ENCODE results near the gene SPRYD7.

SPRYD7 gene

DNA sequence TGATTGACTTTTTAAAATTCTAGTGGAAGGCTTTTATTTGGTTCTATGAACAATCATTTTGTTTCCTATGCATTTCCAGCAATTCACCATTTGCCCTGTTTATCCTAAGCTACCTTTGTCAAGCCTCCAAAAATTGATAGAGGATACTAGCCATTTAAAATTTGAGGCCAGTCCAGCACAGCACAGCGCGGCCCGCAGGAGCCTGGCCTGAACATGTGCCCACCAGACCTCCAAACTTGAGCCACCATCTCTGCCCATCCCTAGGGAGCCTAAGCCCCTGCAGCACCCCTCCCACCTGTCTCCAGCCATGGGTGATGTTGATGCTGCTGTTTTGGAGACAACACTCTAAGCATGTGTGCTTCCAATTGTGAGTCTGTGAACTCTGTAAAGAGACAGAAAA lies 57.5 kb downstream of the SPRYD7 start:
- Histone ChIP-seq H3K79me1 (ENCODE audit: low read length) (no peaks in the 10 kb centered on the region), H4K5ac (ENCODE audit: low read length) (no peak overlapping the region), H2BK15ac (replicated peaks; ENCODE audit: low read depth) (no peak overlapping the region), H2BK120ac (ENCODE audit: low read depth, low read length) (no peak overlapping the region), H2AK5ac (ENCODE audit: low read length) (no peak overlapping the region), H3K23ac (ENCODE audit: low read length) (no peak overlapping the region), H4K8ac (ENCODE audit: low read depth, low read length) (no peak overlapping the region), H3K27me3 (ENCODE audit: insufficient read depth, low read length, poor library complexity) (no peaks in the 10 kb centered on the region), H3K18ac (ENCODE audit: low read length) (no peak overlapping the region), H2BK5ac (ENCODE audit: low read length) (no peak overlapping the region), H3K4me3 (ENCODE audit: low read length) (no peak overlapping the region), H3K56ac (ENCODE audit: low read length) (no peak overlapping the region), H3K4ac (ENCODE audit: low read depth, low read length) (no peak overlapping the region), H3K79me2 (ENCODE audit: control insufficient read depth, insufficient read depth, low read length) (no peaks in the 10 kb centered on the region), H3K36me3 (ENCODE audit: control insufficient read depth, insufficient read depth, low read length) (no peaks in the 10 kb centered on the region), H3K4me2 (ENCODE audit: low read length) (no peak overlapping the region), H3K27ac (ENCODE audit: low read depth, low read length) (no peak overlapping the region), H3K9ac (ENCODE audit: low read length) (no peak overlapping the region), H3K4me1 (ENCODE audit: control insufficient read depth, low read depth, low read length) (no peaks in the 10 kb centered on the region)
- DNase-seq: no peak
- no CpG with 5 or more reads among the region's 3 CpGs for WGBS (ENCODE audit: extremely low coverage, insufficient coverage, low lambda C conversion rate)

DNA sequence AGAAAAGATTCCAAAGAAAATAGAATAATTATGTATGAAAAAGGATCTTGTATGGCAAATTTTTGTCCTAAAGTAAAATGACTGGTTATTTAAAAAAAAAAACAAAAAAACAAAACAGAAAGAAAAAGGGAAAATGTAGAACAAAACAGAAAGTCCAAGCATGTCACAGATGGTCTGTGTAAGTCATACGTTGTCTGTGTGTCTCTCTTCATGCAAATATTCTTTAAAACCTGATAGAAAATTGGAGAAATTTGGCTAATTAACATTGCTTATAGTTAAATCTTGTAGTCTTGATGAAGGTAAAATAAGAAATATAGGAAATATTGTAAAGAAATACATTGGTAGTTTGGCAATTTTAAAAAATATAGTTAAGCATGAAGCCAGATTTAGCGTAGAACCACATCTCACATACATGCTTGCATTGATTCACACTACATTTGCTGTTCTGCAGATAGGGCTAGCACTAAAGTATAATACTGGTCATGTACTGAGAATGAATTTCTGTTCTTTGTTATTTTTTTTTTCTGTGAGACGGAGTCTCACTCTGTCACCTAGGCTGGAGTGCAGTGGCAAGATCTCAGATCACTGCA lies 58.4 kb downstream of the SPRYD7 start:
- H3K27me3 ChIP-seq (ENCODE audit: insufficient read depth, low read length, poor library complexity): no peaks in the 10 kb centered on the region
- H3K4ac ChIP-seq (ENCODE audit: low read depth, low read length): no peak overlapping the region
- H2BK5ac ChIP-seq (ENCODE audit: low read length): no peak overlapping the region
- no peaks in the 10 kb centered on the region for H3K4me1 ChIP-seq (ENCODE audit: control insufficient read depth, low read depth, low read length)
- H4K8ac ChIP-seq (ENCODE audit: low read depth, low read length): no peak overlapping the region
- H4K5ac ChIP-seq (ENCODE audit: low read length): no peak overlapping the region
- no peaks in the 10 kb centered on the region for H3K79me2 ChIP-seq (ENCODE audit: control insufficient read depth, insufficient read depth, low read length)
- H2BK15ac ChIP-seq (replicated peaks; ENCODE audit: low read depth): no peak overlapping the region
- H3K79me1 ChIP-seq (ENCODE audit: low read length): no peaks in the 10 kb centered on the region
- H3K18ac ChIP-seq (ENCODE audit: low read length): no peak overlapping the region
- no peak overlapping the region for H3K23ac ChIP-seq (ENCODE audit: low read length)
- no peaks in the 10 kb centered on the region for H3K36me3 ChIP-seq (ENCODE audit: control insufficient read depth, insufficient read depth, low read length)
- no peak overlapping the region for H2AK5ac ChIP-seq (ENCODE audit: low read length)
- no peak overlapping the region for H2BK120ac ChIP-seq (ENCODE audit: low read depth, low read length)
- DNase-seq: peak; percentile 62
- WGBS (ENCODE audit: extremely low coverage, insufficient coverage, low lambda C conversion rate): no CpG with 5 or more reads among the region's 3 CpGs
- H3K4me3 ChIP-seq (ENCODE audit: low read length): no peak overlapping the region
- no peak overlapping the region for H3K56ac ChIP-seq (ENCODE audit: low read length)
- no peak overlapping the region for H3K27ac ChIP-seq (ENCODE audit: low read depth, low read length)
- no peak overlapping the region for H3K4me2 ChIP-seq (ENCODE audit: low read length)
- H3K9ac ChIP-seq (ENCODE audit: low read length): no peak overlapping the region

DNA sequence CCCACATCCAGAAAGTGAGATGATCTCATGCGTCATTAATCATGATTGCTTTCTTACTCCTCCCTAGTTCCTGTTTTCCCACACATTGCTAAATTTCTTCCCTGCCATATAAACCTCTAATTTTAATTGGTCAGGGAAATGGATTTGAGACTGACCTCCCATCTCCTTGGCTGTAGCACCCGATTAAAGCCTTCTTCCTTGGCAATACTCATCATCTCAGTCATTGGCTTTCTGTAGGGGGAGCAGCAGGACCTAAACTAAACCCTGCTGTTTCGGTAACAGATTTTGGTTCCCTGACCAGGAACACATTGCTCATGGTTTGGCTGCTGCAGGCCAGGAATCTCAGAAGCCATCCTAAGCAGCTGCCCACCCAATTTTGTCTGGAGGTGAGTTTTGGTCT lies 61.7 kb downstream of the SPRYD7 start:
- H2AK5ac ChIP-seq (ENCODE audit: low read length): no peak overlapping the region
- H3K27me3 ChIP-seq (ENCODE audit: insufficient read depth, low read length, poor library complexity): no peaks in the 10 kb centered on the region
- H3K56ac ChIP-seq (ENCODE audit: low read length): no peak overlapping the region
- H3K79me2 ChIP-seq (ENCODE audit: control insufficient read depth, insufficient read depth, low read length): no peaks in the 10 kb centered on the region
- no peak overlapping the region for H2BK120ac ChIP-seq (ENCODE audit: low read depth, low read length)
- H2BK15ac ChIP-seq (replicated peaks; ENCODE audit: low read depth): no peak overlapping the region
- H3K18ac ChIP-seq (ENCODE audit: low read length): no peak overlapping the region
- H3K36me3 ChIP-seq (ENCODE audit: control insufficient read depth, insufficient read depth, low read length): no peaks in the 10 kb centered on the region
- H3K23ac ChIP-seq (ENCODE audit: low read length): no peak overlapping the region
- no peak overlapping the region for H3K4ac ChIP-seq (ENCODE audit: low read depth, low read length)
- no peak overlapping the region for H3K4me3 ChIP-seq (ENCODE audit: low read length)
- WGBS (ENCODE audit: extremely low coverage, insufficient coverage, low lambda C conversion rate): no CpG with 5 or more reads among the region's 3 CpGs
- H4K8ac ChIP-seq (ENCODE audit: low read depth, low read length): no peak overlapping the region
- no peak overlapping the region for H3K27ac ChIP-seq (ENCODE audit: low read depth, low read length)
- no peak overlapping the region for H2BK5ac ChIP-seq (ENCODE audit: low read length)
- H3K9ac ChIP-seq (ENCODE audit: low read length): no peak overlapping the region
- DNase-seq: no peak
- no peaks in the 10 kb centered on the region for H3K79me1 ChIP-seq (ENCODE audit: low read length)
- H4K5ac ChIP-seq (ENCODE audit: low read length): no peak overlapping the region
- no peak overlapping the region for H3K4me2 ChIP-seq (ENCODE audit: low read length)
- H3K4me1 ChIP-seq (ENCODE audit: control insufficient read depth, low read depth, low read length): no peaks in the 10 kb centered on the region

DNA sequence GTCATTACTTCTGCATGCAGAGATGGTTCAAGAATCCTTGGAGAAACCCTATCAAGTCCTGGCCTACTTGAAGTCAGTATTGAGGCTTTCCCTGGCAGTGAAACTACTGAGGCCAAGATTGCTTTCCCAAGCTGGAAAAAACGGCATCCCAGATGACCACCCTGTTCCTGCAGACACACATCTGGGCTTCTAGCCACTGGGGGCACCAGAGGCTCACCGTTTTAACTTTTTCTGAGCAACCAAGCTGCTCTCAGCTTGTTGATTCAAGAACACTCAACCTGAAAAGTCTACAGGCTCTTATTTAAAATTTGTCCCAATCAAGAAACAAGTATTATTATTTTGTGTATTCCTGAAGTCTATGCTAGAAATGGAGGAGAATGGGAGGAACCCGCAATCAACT lies 66.6 kb downstream of the SPRYD7 start:
- H3K4ac ChIP-seq (ENCODE audit: low read depth, low read length): no peak overlapping the region
- H3K4me1 ChIP-seq (ENCODE audit: control insufficient read depth, low read depth, low read length): no peaks in the 10 kb centered on the region
- no peak overlapping the region for H2BK15ac ChIP-seq (replicated peaks; ENCODE audit: low read depth)
- H3K79me1 ChIP-seq (ENCODE audit: low read length): no peaks in the 10 kb centered on the region
- WGBS (ENCODE audit: extremely low coverage, insufficient coverage, low lambda C conversion rate): no CpG with 5 or more reads among the region's 3 CpGs
- no peak overlapping the region for H4K8ac ChIP-seq (ENCODE audit: low read depth, low read length)
- no peak overlapping the region for H3K4me3 ChIP-seq (ENCODE audit: low read length)
- H3K27me3 ChIP-seq (ENCODE audit: insufficient read depth, low read length, poor library complexity): no peaks in the 10 kb centered on the region
- DNase-seq: peak; percentile 61
- no peak overlapping the region for H3K4me2 ChIP-seq (ENCODE audit: low read length)
- no peak overlapping the region for H3K23ac ChIP-seq (ENCODE audit: low read length)
- H3K79me2 ChIP-seq (ENCODE audit: control insufficient read depth, insufficient read depth, low read length): no peaks in the 10 kb centered on the region
- no peak overlapping the region for H3K18ac ChIP-seq (ENCODE audit: low read length)
- H4K5ac ChIP-seq (ENCODE audit: low read length): no peak overlapping the region
- no peak overlapping the region for H3K27ac ChIP-seq (ENCODE audit: low read depth, low read length)
- no peak overlapping the region for H3K9ac ChIP-seq (ENCODE audit: low read length)
- H3K36me3 ChIP-seq (ENCODE audit: control insufficient read depth, insufficient read depth, low read length): no peaks in the 10 kb centered on the region
- no peak overlapping the region for H2AK5ac ChIP-seq (ENCODE audit: low read length)
- H2BK120ac ChIP-seq (ENCODE audit: low read depth, low read length): no peak overlapping the region
- no peak overlapping the region for H3K56ac ChIP-seq (ENCODE audit: low read length)
- no peak overlapping the region for H2BK5ac ChIP-seq (ENCODE audit: low read length)

DNA sequence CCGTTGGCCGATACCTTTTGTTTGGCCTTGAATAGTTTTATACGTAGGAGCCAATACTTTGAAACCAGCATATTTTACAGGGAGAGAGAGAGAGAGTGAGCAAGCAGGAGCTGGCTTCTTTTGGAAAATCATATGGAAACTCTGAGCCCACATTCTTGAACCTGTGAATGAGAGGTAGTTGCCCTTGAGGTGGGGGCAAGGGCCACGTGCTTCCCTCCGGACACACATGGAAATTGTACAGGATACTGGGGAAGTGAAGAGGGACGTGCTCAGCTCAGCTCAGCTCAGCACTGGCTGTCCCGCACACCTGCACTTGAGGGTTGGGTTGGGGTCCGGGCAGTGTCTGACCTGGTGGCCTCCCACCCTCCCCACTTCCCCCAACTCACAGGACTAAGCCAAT lies 68.3 kb downstream of the SPRYD7 start:
- H3K23ac ChIP-seq (ENCODE audit: low read length): no peak overlapping the region
- H3K36me3 ChIP-seq (ENCODE audit: control insufficient read depth, insufficient read depth, low read length): no peaks in the 10 kb centered on the region
- no peak for DNase-seq
- no peak overlapping the region for H2BK5ac ChIP-seq (ENCODE audit: low read length)
- WGBS (ENCODE audit: extremely low coverage, insufficient coverage, low lambda C conversion rate): no CpG with 5 or more reads among the region's 8 CpGs
- no peak overlapping the region for H3K27ac ChIP-seq (ENCODE audit: low read depth, low read length)
- no peak overlapping the region for H2AK5ac ChIP-seq (ENCODE audit: low read length)
- no peak overlapping the region for H3K9ac ChIP-seq (ENCODE audit: low read length)
- no peak overlapping the region for H3K18ac ChIP-seq (ENCODE audit: low read length)
- H3K79me2 ChIP-seq (ENCODE audit: control insufficient read depth, insufficient read depth, low read length): no peaks in the 10 kb centered on the region
- no peaks in the 10 kb centered on the region for H3K27me3 ChIP-seq (ENCODE audit: insufficient read depth, low read length, poor library complexity)
- no peaks in the 10 kb centered on the region for H3K4me1 ChIP-seq (ENCODE audit: control insufficient read depth, low read depth, low read length)
- H3K56ac ChIP-seq (ENCODE audit: low read length): no peak overlapping the region
- H2BK120ac ChIP-seq (ENCODE audit: low read depth, low read length): no peak overlapping the region
- H3K4me3 ChIP-seq (ENCODE audit: low read length): no peak overlapping the region
- no peak overlapping the region for H3K4me2 ChIP-seq (ENCODE audit: low read length)
- no peak overlapping the region for H4K5ac ChIP-seq (ENCODE audit: low read length)
- H3K79me1 ChIP-seq (ENCODE audit: low read length): no peaks in the 10 kb centered on the region
- no peak overlapping the region for H2BK15ac ChIP-seq (replicated peaks; ENCODE audit: low read depth)
- H3K4ac ChIP-seq (ENCODE audit: low read depth, low read length): no peak overlapping the region
- H4K8ac ChIP-seq (ENCODE audit: low read depth, low read length): no peak overlapping the region

DNA sequence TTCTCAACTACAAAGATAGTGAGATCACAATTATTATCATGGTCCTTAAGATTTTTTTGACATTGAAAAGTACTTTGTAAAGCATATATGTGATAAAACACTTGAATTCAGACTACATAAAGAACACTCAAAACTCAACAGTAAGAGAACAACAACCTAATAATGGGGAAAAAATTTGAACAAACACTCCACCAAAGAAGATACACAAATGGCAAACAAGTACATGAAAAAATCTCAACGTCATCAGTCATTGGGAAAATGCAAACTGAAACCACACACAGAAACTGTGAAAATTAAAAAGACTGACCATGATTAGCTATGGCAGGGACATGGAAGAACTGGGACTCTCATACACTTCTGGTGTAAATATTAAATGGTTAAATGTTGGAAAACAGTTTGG lies 70.9 kb downstream of the SPRYD7 start:
- Histone ChIP-seq H3K27me3 (ENCODE audit: insufficient read depth, low read length, poor library complexity) (no peaks in the 10 kb centered on the region), H3K36me3 (ENCODE audit: control insufficient read depth, insufficient read depth, low read length) (no peaks in the 10 kb centered on the region), H3K4me1 (ENCODE audit: control insufficient read depth, low read depth, low read length) (no peaks in the 10 kb centered on the region), H3K23ac (ENCODE audit: low read length) (no peak overlapping the region), H4K8ac (ENCODE audit: low read depth, low read length) (no peak overlapping the region), H3K4me3 (ENCODE audit: low read length) (no peak overlapping the region), H3K79me2 (ENCODE audit: control insufficient read depth, insufficient read depth, low read length) (no peaks in the 10 kb centered on the region), H3K79me1 (ENCODE audit: low read length) (no peaks in the 10 kb centered on the region), H2AK5ac (ENCODE audit: low read length) (no peak overlapping the region), H3K27ac (ENCODE audit: low read depth, low read length) (no peak overlapping the region), H3K9ac (ENCODE audit: low read length) (no peak overlapping the region), H3K4ac (ENCODE audit: low read depth, low read length) (no peak overlapping the region), H4K5ac (ENCODE audit: low read length) (no peak overlapping the region), H3K18ac (ENCODE audit: low read length) (no peak overlapping the region), H3K4me2 (ENCODE audit: low read length) (no peak overlapping the region), H2BK120ac (ENCODE audit: low read depth, low read length) (no peak overlapping the region), H3K56ac (ENCODE audit: low read length) (no peak overlapping the region), H2BK5ac (ENCODE audit: low read length) (no peak overlapping the region), H2BK15ac (replicated peaks; ENCODE audit: low read depth) (no peak overlapping the region)
- DNase-seq: no peak
- no CpG with 5 or more reads among the region's 1 CpG for WGBS (ENCODE audit: extremely low coverage, insufficient coverage, low lambda C conversion rate)
